Measurements from ENCODE around the gene MRPL39.

MRPL39 gene

DNA sequence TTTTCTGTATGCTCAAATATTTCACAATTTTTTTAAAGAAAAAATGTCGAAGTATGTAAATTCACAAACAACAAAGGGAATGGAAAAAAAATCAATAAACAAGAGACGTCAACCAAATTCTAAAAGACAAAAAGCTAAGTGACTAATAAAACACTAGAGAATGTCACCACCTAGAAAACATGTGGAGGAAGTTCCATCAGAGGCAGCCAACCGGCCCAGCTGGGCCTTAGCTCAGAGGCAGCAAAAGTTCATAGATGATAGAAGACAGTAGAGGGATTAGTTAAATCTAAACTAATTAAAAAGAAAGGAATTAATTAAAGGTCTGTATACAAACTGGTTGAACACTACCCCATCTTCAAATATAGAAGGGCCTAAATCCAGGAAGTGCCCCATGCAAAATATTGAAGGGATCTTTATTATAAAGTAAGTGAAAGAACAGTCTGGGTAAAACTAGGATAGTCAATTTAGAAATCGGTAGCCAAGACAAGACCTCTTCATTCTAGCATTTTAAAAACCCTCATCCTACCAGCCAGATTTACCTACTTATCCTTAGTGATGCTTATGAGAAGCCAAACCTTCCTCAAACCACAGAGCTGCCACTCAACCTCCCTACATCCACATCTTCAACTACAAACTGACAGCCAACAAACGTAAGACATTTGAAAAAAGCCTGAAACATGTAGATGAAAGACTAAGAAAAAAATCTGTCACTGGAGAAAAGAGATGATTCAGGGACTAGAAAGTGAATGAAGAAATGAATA is 23.7 kb downstream of the MRPL39 start:
- no peak overlapping the region for H3K4me3 ChIP-seq (ENCODE audit: low read depth, low read length)
- TF ChIP-seq, protein P1, sequence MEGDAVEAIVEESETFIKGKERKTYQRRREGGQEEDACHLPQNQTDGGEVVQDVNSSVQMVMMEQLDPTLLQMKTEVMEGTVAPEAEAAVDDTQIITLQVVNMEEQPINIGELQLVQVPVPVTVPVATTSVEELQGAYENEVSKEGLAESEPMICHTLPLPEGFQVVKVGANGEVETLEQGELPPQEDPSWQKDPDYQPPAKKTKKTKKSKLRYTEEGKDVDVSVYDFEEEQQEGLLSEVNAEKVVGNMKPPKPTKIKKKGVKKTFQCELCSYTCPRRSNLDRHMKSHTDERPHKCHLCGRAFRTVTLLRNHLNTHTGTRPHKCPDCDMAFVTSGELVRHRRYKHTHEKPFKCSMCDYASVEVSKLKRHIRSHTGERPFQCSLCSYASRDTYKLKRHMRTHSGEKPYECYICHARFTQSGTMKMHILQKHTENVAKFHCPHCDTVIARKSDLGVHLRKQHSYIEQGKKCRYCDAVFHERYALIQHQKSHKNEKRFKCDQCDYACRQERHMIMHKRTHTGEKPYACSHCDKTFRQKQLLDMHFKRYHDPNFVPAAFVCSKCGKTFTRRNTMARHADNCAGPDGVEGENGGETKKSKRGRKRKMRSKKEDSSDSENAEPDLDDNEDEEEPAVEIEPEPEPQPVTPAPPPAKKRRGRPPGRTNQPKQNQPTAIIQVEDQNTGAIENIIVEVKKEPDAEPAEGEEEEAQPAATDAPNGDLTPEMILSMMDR (IDR thresholded peaks at IDR 0.05; ENCODE audit: control insufficient read depth, extremely low read depth, insufficient read depth): no peak
- DNase-seq (ENCODE audit: low read depth): no peak

DNA sequence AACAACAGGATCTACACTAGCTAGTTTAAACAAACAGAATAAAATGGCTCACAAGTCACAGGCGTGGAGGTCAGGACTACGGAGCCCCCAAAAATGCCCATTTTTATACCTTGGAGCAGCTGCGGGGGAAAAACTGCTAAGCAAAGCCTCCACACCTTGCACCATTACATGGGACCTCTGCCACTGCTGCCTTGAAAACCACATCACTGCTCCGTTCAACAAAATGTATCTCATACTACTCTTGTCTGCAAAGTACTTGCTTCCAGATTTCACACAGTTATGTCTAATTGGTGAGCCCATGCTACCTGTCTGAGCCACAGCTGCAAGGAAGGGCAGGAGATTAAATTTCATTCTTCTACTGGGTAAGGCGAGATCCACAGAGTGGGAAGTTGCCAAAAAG is 24.4 kb downstream of the MRPL39 start:
- DNase-seq (ENCODE audit: low read depth): no peak
- no peak overlapping the region for H3K4me3 ChIP-seq (ENCODE audit: low read depth, low read length)
- TF ChIP-seq, protein P1 (IDR thresholded peaks at IDR 0.05; ENCODE audit: control insufficient read depth, extremely low read depth, insufficient read depth): no peak

DNA sequence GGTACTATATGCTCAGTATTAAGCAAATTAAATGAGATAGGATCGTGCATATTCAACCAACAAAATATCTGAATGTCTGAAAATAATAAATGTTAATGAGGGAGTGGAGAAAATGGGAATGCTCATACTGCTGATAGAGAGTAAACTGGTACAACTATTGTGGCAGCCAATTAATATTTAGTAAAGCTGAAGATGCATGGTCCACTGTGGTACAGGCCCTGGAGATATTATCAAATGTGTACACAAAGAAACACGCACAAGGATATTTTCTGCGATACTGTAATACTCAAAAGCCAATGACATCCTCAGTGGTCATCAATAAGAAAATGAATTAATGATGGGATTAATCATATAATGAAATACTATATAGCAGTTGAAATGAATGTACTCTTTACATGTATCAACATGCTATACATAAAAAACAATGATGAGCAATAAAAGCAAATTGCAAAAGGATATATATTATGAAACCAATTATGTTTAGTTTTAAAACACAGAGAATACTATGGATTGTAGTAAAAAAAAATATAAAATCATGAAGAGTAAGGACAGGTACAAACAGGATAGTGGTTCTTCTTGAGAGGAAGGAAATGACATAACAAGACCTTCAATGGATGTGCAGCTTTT is 25.0 kb downstream of the MRPL39 start:
- DNase-seq (ENCODE audit: low read depth): no peak
- no peak overlapping the region for H3K4me3 ChIP-seq (ENCODE audit: low read depth, low read length)
- TF ChIP-seq, protein P1 (IDR thresholded peaks at IDR 0.05; ENCODE audit: control insufficient read depth, extremely low read depth, insufficient read depth): no peak

DNA sequence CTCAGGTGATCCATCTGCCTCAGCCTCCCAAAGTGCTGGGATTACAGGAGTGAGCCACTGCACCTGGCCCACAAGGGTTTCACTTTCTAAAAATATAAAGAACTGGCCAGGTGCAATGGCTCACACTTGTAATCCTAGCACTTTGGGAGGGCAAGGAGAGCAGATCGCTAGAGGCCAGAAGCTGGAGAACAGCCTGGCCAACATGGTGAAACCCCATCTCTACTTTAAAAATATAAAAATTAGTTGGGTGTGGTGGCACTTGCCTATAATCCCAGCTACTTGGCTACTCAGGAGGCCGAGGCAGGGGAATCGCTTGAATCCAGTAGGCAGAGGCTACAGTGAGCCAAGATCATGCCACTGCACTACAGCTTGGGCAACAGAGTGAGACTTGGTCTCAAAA is 25.7 kb downstream of the MRPL39 start:
- TF ChIP-seq, protein P1 (IDR thresholded peaks at IDR 0.05; ENCODE audit: control insufficient read depth, extremely low read depth, insufficient read depth): no peak
- DNase-seq (ENCODE audit: low read depth): no peak
- no peak overlapping the region for H3K4me3 ChIP-seq (ENCODE audit: low read depth, low read length)

DNA sequence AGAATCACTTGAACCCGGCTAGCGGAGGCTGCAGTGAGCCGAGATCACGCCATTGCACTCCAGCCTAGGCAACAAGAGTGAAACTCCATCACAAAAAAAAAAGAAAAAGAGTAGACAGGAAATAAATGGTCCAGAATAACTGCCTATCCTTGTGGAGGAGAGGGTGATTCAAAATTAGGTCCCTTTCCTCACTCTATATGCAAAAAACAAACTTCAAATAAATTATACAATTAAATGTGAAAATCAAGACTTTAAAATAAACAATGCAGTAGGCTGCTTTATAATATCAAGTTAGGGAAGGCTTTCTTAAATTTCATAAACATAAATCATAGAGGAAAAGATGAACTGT is 26.4 kb downstream of the MRPL39 start:
- no peak overlapping the region for H3K4me3 ChIP-seq (ENCODE audit: low read depth, low read length)
- TF ChIP-seq, protein P1 (IDR thresholded peaks at IDR 0.05; ENCODE audit: control insufficient read depth, extremely low read depth, insufficient read depth): no peak
- DNase-seq (ENCODE audit: low read depth): no peak

DNA sequence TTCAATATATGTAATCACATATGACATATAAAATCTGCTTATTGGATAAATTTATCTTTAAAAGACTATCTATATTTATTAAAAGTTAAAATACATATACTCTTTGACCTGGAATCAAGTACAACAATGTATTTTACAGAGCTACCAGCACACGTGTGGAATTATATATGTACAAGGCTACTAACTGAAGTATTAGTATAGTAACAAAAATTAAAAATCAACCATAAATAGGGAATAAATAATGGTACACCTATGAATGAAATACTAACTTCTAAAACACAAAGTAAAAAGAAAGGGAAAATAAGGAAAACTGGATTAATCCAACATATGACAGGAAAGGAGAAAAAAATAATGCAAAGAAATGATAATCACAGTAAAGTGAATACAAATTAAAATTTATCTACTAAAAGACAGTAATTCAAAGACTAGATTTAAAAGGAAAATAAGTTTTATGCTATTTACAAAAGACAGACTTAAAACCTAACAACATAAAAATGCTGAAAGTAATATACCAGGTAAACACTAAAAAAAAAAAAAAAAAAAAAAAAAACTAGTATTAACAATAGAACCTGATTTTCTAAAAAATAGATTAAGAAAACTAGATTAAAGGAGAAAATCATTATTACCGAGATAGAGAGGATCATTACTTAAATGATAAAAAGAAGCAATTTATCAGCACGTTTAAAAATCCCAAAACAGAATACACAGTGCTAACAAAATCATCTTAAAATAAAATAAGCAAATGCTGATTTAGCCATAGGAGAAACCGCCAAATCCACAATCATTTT is 27.9 kb downstream of the MRPL39 start:
- no peak overlapping the region for H3K4me3 ChIP-seq (ENCODE audit: low read depth, low read length)
- TF ChIP-seq, protein P1 (IDR thresholded peaks at IDR 0.05; ENCODE audit: control insufficient read depth, extremely low read depth, insufficient read depth): no peak
- DNase-seq (ENCODE audit: low read depth): no peak

Data from LNCaP clone FGC (cell line).